Measurements from ENCODE around the gene ST3GAL6. TPM values are rescaled to one million over a fixed set of nuclear protein-coding genes. Genes with fewer than 3 reads are reported as not detected.

The ST3GAL6 gene
- total and polyA plus RNA-seq, 8 donors, result 10.9 to 30.8 (median 18.8) TPM

DNA sequence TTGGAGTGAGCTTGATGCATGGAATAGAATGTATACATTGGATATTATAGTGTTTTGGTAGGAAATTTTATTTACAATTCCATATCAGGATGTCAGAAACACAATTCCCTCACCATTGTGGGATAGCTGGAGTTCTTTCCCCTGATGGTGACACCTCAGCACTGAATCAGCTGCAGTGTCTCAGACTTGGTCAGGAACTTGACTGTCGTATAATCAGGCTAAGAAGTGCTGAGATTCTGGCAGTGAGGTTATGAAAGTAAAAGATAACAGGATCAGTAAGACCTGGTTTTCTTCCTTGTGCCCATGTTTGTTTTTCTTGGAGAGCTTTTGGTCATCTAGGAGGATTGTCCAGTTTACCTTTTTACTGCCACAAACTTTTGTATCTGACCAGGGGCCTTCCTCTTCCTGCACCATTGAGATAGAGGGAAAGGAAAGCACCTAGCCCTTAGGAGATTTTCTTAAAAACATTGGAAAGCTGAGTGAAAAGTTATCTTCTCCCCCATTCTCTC is 27.3 kb upstream of the ST3GAL6 start:
- H3K4me3 ChIP-seq, result no peak overlapping the region
- H3K36me3 ChIP-seq, result no peaks in the 10 kb centered on the region
- H3K9me3 ChIP-seq, result no peaks in the 10 kb centered on the region
- H3K4me1 ChIP-seq, result peaks cover 10 to 27% of the 10 kb centered on the region in 2 donors
- TF ChIP-seq, protein P1, sequence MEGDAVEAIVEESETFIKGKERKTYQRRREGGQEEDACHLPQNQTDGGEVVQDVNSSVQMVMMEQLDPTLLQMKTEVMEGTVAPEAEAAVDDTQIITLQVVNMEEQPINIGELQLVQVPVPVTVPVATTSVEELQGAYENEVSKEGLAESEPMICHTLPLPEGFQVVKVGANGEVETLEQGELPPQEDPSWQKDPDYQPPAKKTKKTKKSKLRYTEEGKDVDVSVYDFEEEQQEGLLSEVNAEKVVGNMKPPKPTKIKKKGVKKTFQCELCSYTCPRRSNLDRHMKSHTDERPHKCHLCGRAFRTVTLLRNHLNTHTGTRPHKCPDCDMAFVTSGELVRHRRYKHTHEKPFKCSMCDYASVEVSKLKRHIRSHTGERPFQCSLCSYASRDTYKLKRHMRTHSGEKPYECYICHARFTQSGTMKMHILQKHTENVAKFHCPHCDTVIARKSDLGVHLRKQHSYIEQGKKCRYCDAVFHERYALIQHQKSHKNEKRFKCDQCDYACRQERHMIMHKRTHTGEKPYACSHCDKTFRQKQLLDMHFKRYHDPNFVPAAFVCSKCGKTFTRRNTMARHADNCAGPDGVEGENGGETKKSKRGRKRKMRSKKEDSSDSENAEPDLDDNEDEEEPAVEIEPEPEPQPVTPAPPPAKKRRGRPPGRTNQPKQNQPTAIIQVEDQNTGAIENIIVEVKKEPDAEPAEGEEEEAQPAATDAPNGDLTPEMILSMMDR (IDR thresholded peaks at IDR 0.05), result no peak
- intact Hi-C loops (cut with DNase I), result no loop called here
- no peak overlapping the region for H3K27ac ChIP-seq
- H3K27me3 ChIP-seq, result peaks cover 0 to 40% of the 10 kb centered on the region in 2 donors
- DNase-seq (no peak), ATAC-seq (no peak)

DNA sequence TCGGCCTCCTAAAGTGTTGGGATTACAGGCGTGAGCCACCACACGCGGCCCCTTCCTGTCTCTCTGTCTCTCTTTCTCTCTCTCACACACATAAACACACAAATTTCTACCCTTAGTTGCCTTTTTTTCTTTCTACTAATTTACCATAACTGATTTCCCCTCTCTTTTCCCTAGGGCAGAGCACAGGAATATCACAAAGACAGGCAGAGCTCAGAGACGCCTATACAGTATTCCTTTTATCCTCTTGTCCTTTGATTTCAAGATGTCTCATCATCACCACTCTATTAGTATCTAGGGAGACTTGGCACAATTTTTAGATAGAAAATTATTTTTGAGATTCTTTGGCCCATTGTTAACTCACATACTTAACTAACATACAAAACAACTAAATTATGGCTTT is 25.8 kb upstream of the ST3GAL6 start:
- Histone ChIP-seq H3K36me3 (no peaks in the 10 kb centered on the region), H3K4me3 (no peak overlapping the region), H3K27ac (no peak overlapping the region), H3K9me3 (no peaks in the 10 kb centered on the region), H3K27me3 (peaks cover 0 to 26% of the 10 kb centered on the region in 2 donors), H3K4me1 (peaks cover 10 to 18% of the 10 kb centered on the region in 2 donors)
- TF ChIP-seq, protein P1 (IDR thresholded peaks at IDR 0.05), result no peak
- intact Hi-C loops (cut with DNase I), result no loop called here
- no peak for ATAC-seq
- no peak for DNase-seq

DNA sequence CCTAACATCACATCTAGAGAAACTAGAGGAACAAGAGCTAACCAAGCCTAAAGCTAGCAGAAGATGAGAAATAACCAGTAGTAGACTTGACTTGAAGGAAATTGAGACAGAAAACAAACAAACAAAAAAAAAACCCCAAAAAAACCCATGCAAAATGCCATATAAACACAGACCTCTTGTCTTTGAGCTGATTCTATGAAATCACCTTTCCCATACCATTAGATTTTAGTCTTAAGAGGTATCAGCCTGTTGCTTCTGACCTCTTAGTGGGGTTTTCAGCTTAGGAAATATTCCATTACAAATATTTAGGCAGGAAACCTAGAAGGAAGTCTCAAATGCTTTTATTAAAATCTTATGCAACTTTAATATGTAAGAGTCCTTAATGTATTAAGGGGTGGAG is 23.9 kb upstream of the ST3GAL6 start:
- Histone ChIP-seq H3K36me3 (no peaks in the 10 kb centered on the region), H3K4me1 (peaks cover 8% of the 10 kb centered on the region in 2 donors), H3K27me3 (peaks cover 0 to 6% of the 10 kb centered on the region in 2 donors), H3K4me3 (no peak overlapping the region), H3K27ac (no peak overlapping the region), H3K9me3 (no peaks in the 10 kb centered on the region)
- DNase-seq (no peak), ATAC-seq (no peak)
- intact Hi-C loops (cut with DNase I), result no loop called here
- TF ChIP-seq, protein P1 (IDR thresholded peaks at IDR 0.05), result no peak

DNA sequence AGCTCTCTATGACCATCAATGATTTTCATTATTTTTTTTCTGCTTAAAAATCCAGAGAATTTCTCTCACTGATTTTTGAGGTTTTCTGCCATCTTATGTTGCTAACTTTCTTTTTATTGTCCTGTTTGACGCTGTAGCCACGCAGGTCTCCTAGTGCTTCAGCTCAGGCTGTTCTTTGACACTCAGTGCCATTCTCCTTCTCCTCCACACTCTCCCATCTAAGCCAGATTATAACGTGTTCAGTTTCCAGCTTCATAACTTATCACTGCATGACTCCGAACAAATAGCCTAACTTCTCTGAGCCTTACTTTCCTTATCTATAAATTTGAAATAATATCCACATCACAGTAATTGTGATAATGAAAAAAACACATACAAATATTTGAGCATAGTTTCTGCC is 22.8 kb upstream of the ST3GAL6 start:
- DNase-seq (no peak), ATAC-seq (peak; percentile 17)
- peaks cover 4 to 6% of the 10 kb centered on the region in 2 donors for H3K4me1 ChIP-seq
- H3K27ac ChIP-seq, result no peak overlapping the region
- H3K4me3 ChIP-seq, result no peak overlapping the region
- TF ChIP-seq, protein P1 (IDR thresholded peaks at IDR 0.05), result no peak
- H3K9me3 ChIP-seq, result no peaks in the 10 kb centered on the region
- intact Hi-C loops (cut with DNase I), result no loop called here
- H3K36me3 ChIP-seq, result no peaks in the 10 kb centered on the region
- no peaks in the 10 kb centered on the region for H3K27me3 ChIP-seq

DNA sequence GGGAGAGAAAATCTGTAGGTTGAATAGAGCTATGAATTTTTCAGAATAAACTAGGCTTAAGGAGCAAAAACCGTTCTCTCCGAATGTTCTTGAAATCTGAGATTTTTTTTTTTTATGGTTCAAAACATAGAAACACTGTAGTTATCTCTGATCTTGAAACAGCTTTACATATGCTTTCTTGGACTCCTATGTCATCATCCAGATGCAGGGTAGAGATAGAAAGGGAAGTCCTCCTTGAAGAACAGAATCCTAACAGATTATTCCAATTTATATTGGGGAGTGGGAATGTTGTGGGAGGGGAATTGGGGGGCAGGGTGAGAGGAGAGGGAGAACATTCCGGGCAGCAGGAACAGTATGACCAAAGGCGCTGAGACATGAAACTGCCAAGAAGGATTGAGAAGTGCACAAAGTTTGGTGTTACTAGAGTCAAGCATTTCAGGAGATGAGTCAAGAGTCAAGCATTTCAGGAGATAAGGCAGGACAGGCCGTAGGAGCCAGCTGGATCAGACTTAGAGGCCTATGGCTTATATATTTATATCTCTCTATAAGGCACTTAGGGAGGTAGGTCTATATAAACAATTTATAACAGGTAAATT is 21.9 kb upstream of the ST3GAL6 start:
- Histone ChIP-seq H3K4me3 (no peak overlapping the region), H3K36me3 (no peaks in the 10 kb centered on the region), H3K27me3 (no peaks in the 10 kb centered on the region), H3K9me3 (no peaks in the 10 kb centered on the region), H3K27ac (no peak overlapping the region), H3K4me1 (peaks cover 4 to 6% of the 10 kb centered on the region in 2 donors)
- ATAC-seq (peak; percentile 15), DNase-seq (no peak)
- TF ChIP-seq, protein P1 (IDR thresholded peaks at IDR 0.05), result no peak
- intact Hi-C loops (cut with DNase I), result no loop called here

All from left lung (tissue), 10 donors.